GM19452 (cell line): ENCODE results near the gene DEGS2.

Experiments used
- ATAC-seq: cut with Tn5 transposase; IDR thresholded peaks from one replicate; pipeline ENCODE4 v1.9.1; 2021; ENCODE audit not compliant: unreplicated experiment

DEGS2 gene

GRCh38 chr14:100135073-100135472 is 24.4 kb downstream of the DEGS2 start:
- ATAC-seq = no peak

DNA sequence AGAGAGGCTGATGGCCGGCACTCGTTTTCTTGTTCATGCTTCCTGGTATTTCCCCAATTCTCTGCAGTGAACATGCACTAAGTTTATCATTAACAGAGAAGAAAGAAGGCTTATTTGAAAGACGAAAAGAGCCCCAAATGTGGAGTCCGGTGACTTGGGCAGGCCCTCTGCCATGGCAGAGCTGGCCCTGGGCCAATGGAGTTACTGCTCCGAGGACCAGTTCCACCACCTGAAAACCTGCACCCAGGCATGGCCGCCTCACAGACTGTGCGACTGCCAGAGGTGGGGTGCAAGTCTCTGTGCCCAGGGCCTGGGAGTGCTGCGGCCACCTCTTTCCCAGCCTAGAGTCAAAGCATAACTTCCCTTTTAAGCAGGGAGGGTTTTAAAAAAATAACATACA is 24.9 kb downstream of the DEGS2 start:
- ATAC-seq = no peak

GRCh38 chr14:100132903-100133510 is 26.4 kb downstream of the DEGS2 start:
- no peak for ATAC-seq

DNA sequence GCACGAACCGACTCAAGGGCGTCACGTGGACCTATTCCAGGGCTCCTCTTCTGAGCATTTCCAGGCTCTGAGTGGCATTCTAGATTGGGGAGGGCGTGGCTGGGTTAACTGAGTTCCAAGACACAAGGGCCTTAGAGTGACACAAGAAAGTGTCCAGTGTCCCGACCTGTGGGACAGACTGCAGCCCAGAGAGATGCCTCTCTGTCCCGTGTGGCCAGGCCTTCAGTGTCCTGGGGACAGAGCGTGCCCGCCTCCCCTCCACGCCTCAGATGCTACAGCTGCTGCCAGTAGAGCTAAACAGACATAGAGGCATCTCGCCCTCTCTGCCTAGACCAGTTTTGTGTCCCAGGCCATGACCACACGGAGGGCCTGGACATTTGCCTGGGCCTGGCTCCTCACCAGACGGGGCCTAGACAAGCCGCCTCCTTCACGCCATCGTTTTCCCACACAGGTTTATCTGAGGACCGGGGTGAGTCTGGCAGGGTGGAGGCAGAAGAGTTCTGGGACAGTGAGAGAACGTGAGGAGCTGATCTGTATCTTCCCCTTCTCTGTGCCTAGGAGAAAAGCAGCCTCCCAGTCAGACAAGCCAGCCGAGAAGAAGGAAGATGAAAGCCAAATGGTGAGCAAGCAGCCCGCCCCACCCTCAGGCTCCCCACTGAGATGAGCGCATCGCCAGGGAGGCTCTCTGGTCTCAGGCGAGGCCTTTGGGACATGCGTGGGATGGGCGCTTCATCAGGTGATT is 27.1 kb downstream of the DEGS2 start:
- ATAC-seq = no peak

DNA sequence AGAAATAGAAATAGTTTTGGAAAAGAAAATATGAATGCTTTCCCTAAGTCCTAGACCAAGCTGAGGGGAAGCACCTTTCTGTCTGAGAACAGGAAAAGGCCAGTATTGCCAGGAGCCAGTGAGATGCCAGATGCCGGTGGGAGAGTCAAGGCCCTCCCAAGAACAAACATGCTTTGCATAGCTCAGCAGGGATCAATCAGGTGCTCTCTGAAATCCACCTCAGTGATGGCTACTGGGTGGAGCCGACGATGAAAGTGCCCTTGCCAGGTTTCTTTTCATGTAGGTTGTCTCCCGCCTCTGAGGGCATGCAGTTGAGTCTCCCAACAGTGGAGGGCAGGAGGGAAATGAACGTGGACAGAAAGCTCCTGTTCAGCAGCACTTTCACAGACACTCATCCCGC is 28.3 kb downstream of the DEGS2 start:
- ATAC-seq = no peak

- ATAC-seq = no peak
Observed at GRCh38 chr14:100130521-100130920, 28.9 kb downstream of the DEGS2 start.

DNA sequence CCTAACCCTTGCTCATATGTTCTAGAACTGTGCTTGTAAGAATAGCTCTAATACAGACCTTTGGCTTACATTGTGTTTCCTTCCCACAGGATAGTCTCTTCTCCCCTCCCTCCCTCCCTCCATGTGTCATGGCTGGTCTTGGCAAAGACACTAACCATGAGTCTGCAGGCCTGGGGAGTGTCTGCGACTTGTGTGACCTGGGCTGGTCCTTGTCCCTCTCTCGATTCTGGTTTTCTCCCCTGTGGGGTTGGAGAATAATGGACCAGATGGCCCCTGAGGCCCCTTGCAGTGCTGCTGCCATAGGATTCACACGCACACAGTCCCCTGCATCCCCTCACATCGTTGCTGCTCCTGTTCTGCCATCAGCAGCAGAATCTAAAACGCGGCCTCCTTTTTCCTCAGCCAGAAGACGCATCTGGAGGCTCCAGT is 30.3 kb downstream of the DEGS2 start:
- ATAC-seq = no peak

- ATAC-seq = no peak
Observed at GRCh38 chr14:100128688-100129087, 30.8 kb downstream of the DEGS2 start.

DNA sequence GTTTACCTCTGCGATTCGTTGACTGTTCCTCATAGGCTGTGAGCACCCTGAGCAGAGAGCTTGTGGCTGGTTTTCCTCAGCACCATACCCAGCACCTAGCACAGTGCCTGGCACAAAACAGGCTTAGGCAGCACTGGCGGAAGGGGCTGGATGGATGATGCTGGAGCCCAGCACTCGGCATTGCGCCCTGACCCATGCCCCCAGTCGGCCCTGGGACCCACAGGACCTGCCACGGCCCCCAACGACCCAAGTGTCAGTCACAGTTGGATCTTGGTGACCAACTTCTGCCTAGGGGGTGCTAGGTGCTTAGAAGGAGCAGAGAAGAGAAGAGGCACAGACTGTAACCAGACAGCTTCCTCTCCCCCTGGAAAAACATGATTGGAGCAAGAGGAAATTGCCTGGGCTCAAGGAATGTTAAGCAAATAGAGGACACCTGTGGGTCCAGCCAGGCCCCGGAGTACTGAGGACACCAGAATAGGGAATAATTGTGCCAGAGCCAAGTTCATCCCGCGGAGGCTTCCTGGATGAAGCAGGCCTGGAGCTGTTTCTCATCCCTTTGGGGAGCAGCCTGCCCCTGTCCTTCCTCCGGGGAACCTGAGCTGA is 31.5 kb downstream of the DEGS2 start:
- no peak for ATAC-seq

DNA sequence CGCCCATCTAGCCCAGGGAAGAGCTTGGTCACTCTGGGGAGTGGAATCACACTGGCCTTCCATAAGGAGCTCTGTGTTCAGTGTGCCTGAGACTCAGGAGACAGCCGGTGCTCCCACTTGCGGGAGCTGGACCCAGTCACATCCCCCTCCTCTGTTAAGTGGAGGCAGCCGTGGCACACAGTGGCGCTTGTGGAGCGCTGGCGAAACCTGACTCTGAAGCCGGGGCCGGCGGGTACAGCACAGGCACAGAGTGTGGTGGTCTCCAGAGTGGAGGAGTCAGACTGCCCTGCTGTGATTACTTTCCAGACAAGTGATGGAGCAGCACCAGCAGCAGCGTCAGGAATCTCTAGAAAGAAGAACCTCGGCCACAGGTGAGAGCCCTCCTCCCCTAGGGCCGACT is 33.0 kb downstream of the DEGS2 start:
- no peak for ATAC-seq

- no peak for ATAC-seq
Observed at GRCh38 chr14:100124551-100125088, 34.8 kb downstream of the DEGS2 start.

DNA sequence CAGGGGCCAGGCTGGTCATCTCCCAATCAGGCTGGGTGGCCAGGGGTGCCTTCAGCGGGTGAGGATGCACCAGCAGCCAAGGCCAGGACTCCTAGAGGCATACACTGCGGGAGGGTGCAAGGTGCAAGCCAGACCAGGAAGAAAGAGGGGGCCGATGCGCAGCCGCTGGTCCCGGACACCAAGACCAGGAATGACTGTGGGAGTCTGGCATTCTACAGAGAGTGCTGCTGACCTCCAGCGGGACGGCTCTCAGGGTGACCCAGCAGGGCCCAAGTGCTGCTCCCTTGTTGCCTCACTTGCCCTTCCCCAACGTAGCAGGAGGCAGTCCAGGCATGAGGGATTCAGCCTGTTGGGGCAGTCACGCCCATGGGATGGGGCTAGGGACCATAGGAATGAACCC is 35.8 kb downstream of the DEGS2 start:
- ATAC-seq = no peak

DNA sequence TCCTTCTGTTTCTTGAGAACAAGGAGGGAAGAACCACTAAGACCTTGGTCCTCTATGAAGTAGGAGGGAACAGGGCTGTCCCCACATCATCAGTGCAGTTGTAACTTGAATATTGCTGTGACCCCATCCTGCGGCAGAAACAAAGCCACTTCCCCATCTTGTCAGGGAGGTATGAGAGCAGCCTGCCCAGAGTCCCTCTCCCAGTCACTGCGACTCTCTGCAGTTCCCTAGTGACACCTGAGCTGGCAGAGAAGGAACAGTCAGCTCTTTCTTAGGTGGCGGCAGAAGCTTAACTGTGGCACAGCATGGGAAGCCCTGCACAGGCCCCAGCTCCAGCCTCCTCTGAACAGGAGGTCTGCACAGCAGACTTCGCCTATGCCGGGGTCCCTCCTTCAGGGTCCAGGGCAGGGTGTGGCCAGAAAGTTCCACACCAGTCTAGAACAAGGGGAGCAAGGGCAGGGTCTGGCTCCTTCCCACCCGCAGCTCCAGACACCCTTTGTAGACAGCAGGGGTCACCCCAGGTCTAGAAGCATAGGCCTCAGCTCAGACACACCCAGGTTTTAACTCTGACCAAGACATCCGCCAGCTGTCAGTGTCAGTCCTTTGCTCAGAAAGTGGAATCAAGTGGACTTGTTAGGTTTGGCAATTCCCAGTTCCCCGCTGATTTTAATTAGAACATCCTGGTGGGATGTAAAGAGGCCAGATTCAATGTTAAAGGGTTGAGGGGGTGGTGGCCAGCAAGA is 36.8 kb downstream of the DEGS2 start:
- ATAC-seq = no peak

DNA sequence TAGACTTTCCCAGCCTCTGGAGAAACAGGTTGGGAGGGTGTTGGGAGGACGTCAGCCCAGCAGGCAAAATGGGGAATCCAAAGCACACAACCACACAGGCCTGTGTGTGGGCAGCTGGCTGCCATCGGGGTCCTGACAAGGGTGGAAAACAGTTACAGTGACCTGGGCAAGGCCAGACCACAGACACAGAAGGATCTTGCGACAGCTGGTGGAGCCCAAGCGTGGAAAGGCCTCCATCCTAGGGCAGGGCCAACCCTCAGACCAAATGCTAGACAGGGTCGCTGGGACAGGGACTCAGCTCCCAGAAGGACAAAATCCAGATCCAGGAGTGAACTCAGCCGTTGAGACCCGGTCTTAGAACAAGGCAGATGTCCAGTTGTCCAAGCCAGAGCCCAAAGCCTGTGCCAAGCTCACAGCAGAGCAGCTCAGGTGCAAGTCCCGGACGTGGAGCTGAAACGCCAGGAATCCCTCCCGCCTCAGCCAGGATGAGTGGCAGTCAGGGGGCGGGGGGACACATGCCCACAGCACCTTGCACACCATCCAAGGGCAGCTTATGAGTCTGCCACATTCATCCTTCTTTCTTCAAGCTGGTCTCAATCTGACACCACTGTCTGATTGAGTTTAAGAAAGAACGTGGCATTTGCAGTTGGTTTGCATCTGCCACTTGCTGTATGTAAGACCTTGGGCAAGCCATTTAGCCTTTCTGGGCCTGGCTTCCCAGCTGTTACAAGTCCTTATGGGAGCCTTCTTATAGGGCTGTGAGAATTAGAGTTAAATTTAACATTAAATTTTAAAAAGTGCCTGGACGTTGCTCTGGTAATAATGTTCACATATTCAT is 37.6 kb downstream of the DEGS2 start:
- no peak for ATAC-seq

DNA sequence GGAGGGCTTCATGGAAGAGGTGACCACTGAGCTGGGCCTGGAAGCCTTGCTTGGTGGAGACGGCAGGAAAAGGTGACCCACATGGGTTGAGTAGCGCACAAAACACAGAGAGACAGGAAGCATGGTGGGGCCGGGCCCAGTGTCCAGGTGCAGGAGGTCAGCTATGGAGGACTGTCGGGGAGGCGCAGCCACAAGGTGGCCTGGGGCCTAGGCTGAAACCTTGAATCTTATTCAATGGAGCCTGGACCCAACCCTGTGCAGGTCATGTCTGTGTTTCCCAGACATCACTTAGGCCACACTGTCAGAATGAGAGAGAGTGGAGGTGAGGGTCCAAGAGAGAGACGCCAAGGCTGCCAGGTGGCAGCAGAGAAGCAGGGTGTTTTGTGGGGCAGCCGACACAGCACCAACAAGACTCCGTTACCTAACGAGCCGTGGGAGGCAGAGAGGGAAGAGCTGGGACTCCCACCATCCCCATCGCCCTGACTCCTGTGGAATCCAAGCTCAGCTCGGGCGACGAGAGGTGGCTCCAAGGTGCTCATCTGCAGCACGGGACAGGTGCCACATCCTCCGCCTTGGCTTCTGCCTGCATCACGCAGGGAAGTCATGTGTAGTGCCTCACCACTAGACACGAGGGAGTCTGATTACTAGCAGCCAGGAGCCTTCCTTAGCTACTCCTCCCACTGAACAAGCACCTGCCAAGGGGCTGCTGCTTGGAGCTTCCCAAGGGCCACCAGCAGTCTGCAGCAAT is 38.7 kb downstream of the DEGS2 start:
- no peak for ATAC-seq

GRCh38 chr14:100119251-100119650 is 40.2 kb downstream of the DEGS2 start:
- no peak for ATAC-seq

DNA sequence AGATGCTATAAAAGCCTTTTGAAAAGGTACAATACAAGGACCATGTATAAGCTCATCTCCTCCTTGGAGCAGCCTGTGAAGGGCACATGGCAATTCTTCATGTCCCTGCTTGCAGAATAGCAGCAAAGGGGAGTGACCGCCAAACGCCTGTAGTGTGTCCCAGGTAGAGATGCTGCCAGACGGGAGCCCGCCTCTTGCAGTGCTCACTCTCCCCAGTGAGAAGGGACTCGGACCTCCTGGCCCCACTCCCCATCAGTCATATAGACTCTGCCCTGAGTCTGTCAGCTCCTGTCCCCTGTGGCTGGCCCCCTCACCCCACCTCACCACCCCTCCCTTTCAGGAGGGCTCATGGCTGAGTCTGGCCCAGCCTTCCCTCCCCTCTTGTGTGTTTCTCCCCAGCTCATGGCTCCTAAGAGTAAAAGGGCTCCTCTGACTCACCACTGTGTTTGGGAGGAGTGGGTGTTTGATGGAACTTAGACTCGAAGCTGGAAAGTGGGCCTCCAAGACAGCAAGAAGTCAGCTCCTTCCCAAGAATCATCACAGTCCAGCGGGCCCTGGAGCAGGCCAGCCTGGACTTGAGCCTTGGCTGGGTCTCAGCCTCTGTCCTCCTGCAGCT is 40.9 kb downstream of the DEGS2 start:
- ATAC-seq = no peak

DNA sequence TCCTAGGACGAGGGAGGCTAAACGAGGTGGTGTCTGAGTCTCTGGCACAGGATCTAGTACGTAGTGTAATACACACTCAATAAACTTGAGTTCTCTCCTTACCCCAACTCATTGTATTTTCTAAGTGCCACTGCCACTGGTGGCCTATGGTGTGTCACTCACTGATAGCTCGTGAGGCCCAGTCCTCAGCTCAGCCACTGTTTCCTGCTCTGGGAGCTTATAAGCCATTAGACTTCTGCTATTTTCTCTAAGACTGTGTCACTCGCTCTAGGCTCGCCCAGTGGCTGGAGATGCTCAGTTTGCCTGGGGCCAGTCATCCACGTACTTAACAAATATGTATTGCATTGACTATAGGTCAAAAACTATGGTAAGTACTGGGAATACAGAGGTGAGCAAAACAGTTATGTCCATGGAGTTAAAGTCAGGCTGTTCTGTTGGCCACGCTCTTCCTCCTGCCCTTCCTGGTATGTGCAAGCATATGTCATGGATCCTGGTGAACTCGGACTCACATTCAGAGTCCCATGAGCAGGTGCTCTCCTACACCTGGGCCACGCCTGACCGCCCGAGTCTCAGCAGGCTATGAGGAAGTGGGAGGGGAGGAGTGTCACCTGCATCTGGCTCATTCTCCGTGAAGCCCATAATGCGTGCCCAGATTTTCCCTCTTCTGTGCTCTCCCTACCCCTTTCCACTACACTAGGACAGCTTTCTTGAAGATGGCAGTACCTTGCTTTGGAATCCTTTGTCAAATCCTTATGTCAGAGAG is 41.6 kb downstream of the DEGS2 start:
- ATAC-seq = no peak

DNA sequence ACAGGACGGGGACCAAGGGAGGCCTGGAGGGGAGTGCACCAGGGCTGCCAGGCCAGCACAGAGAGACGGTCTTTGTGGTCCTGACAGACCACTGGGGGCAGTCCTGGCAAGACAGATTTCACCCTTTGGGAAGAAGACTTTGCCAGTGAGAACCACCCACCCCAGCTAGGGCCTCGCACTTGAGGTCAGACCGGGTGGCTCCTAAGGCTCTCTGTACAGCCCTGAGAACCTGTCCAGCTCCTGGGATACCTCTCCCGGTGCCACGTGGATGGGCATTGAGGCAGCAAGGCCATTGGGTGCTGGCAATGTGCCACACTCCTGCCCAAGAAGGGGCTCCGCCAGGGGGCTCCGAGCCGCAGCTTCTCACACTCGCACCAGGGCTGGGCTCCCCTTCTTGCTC is 42.4 kb downstream of the DEGS2 start:
- ATAC-seq = no peak
